ENCODE data around the gene APBA2. TPM values are rescaled to one million over a fixed set of nuclear protein-coding genes. Genes with fewer than 3 reads are reported as not detected.

APBA2 gene
- total RNA-seq, 1 experiment from 2014 or later: not detected

DNA sequence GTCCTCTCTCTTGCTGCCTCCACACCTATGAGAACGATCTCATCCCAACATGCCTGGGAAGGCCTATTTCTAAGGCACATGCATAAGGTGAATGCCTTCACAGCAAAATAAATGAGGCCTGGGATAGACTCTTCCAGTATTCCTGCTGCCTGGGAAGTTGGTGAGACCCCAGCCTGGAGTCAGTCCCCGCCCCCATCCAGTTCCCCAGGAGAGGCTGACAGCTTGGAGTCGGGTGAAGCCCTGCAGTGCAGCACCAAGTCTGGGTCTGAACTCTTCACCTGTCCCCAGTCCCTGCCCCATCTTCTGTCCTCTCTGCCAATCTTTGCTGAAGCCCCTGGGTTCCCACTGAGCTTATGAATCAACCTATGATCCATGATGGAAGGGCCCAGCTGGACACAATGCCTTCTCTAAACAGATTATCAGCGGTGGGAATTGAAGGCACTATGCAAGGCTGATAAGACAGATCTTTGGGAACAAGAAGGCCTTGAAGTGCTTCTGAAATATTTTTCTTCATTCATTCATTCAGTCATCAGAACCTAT lies 10.2 kb upstream of the APBA2 start:
- Histone ChIP-seq H3K4me3 (ENCODE audit: low read depth, low read length) (no peak overlapping the region), H3K9me3 (no peaks in the 10 kb centered on the region), H3K27me3 (replicated peaks; ENCODE audit: control insufficient read depth, insufficient read depth, low read length) (no peaks in the 10 kb centered on the region), H3K4me1 (no peaks in the 10 kb centered on the region), H3K36me3 (ENCODE audit: control insufficient read depth, insufficient read depth, low read length) (no peaks in the 10 kb centered on the region)
- CTCF ChIA-PET: no interaction called here
- no TSS peak for BruUV-seq (replicated peaks)
- intact Hi-C loops (cut with micrococcal nuclease; ENCODE audit: unreplicated experiment): no loop called here
- no peak overlapping the region for H3K4me3 Mint-ChIP-seq (ENCODE audit: unreplicated experiment)
- H3K27me3 Mint-ChIP-seq (ENCODE audit: insufficient read depth, unreplicated experiment): no peaks in the 10 kb centered on the region
- no peaks in the 10 kb centered on the region for H3K9me3 Mint-ChIP-seq (ENCODE audit: unreplicated experiment)
- peaks cover 5% of the 10 kb centered on the region for H3K36me3 Mint-ChIP-seq (ENCODE audit: insufficient read depth, unreplicated experiment)
- TF ChIP-seq CTCF (IDR thresholded peaks at IDR 0.05; ENCODE audit: insufficient read depth in 1 of 2, low read depth in 1 of 2, low read length in 1 of 2, severe bottlenecking in 1 of 2, unreplicated experiment in 1 of 2): no peak
- POLR2A ChIA-PET: no interaction called here
- no peak overlapping the region for H3K27ac Mint-ChIP-seq (ENCODE audit: unreplicated experiment)
- H3K4me1 Mint-ChIP-seq (ENCODE audit: low read depth, unreplicated experiment): no peaks in the 10 kb centered on the region
- no peak for DNase-seq

GRCh38 chr15:28876131-28876844 lies 9.5 kb upstream of the APBA2 start:
- Histone ChIP-seq H3K4me1 (no peaks in the 10 kb centered on the region), H3K27me3 (replicated peaks; ENCODE audit: control insufficient read depth, insufficient read depth, low read length) (no peaks in the 10 kb centered on the region), H3K4me3 (ENCODE audit: low read depth, low read length) (no peak overlapping the region), H3K9me3 (no peaks in the 10 kb centered on the region), H3K36me3 (ENCODE audit: control insufficient read depth, insufficient read depth, low read length) (no peaks in the 10 kb centered on the region)
- H3K4me1 Mint-ChIP-seq (ENCODE audit: low read depth, unreplicated experiment): no peaks in the 10 kb centered on the region
- H3K27me3 Mint-ChIP-seq (ENCODE audit: insufficient read depth, unreplicated experiment): no peaks in the 10 kb centered on the region
- ChIA-PET POLR2A (no interaction called here), CTCF (no interaction called here)
- no peaks in the 10 kb centered on the region for H3K9me3 Mint-ChIP-seq (ENCODE audit: unreplicated experiment)
- H3K36me3 Mint-ChIP-seq (ENCODE audit: insufficient read depth, unreplicated experiment): peaks cover 5% of the 10 kb centered on the region
- BruUV-seq (replicated peaks): no TSS peak
- no peak overlapping the region for H3K27ac Mint-ChIP-seq (ENCODE audit: unreplicated experiment)
- intact Hi-C loops (cut with micrococcal nuclease; ENCODE audit: unreplicated experiment): no loop called here
- no peak for DNase-seq
- H3K4me3 Mint-ChIP-seq (ENCODE audit: unreplicated experiment): no peak overlapping the region
- TF ChIP-seq CTCF (IDR thresholded peaks at IDR 0.05; ENCODE audit: insufficient read depth in 1 of 2, low read depth in 1 of 2, low read length in 1 of 2, severe bottlenecking in 1 of 2, unreplicated experiment in 1 of 2): no peak

GRCh38 chr15:28876845-28877185 lies 9.0 kb upstream of the APBA2 start:
- intact Hi-C loops (cut with micrococcal nuclease; ENCODE audit: unreplicated experiment): no loop called here
- H3K9me3 ChIP-seq: no peaks in the 10 kb centered on the region
- Mint-ChIP-seq H3K9me3 (ENCODE audit: unreplicated experiment) (no peaks in the 10 kb centered on the region), H3K4me1 (ENCODE audit: low read depth, unreplicated experiment) (no peaks in the 10 kb centered on the region), H3K4me3 (ENCODE audit: unreplicated experiment) (no peak overlapping the region), H3K36me3 (ENCODE audit: insufficient read depth, unreplicated experiment) (peaks cover 5% of the 10 kb centered on the region), H3K27me3 (ENCODE audit: insufficient read depth, unreplicated experiment) (no peaks in the 10 kb centered on the region), H3K27ac (ENCODE audit: unreplicated experiment) (no peak overlapping the region)
- no peaks in the 10 kb centered on the region for H3K36me3 ChIP-seq (ENCODE audit: control insufficient read depth, insufficient read depth, low read length)
- no peaks in the 10 kb centered on the region for H3K4me1 ChIP-seq
- no TSS peak for BruUV-seq (replicated peaks)
- H3K4me3 ChIP-seq (ENCODE audit: low read depth, low read length): no peak overlapping the region
- no peak for TF ChIP-seq CTCF (IDR thresholded peaks at IDR 0.05; ENCODE audit: insufficient read depth in 1 of 2, low read depth in 1 of 2, low read length in 1 of 2, severe bottlenecking in 1 of 2, unreplicated experiment in 1 of 2)
- ChIA-PET CTCF (no interaction called here), POLR2A (no interaction called here)
- no peaks in the 10 kb centered on the region for H3K27me3 ChIP-seq (replicated peaks; ENCODE audit: control insufficient read depth, insufficient read depth, low read length)
- no peak for DNase-seq
